H1 (cell line): ENCODE results near the gene CMTM2. TPM values are rescaled to one million over a fixed set of nuclear protein-coding genes. Genes with fewer than 3 reads are reported as not detected.

ENCODE experiments used
- CBX5 ChIP-seq: fragments of 300-800, 300-1000 bp; sonication (generic); IDR thresholded peaks from 2 replicates; pipeline ENCODE4 v1.7.1; 2016; ENCODE audit warnings: antibody characterized with exemption, low read length, low read depth
- CTCF ChIP-seq, 3 experiments: IDR thresholded peaks; 1 replicate in 2 of 3; 2 replicates in 1 of 3; pipeline versions ENCODE4 v1.5.1 to v1.6.1; 2011; ENCODE audit warnings: low read length in 3 of 3, mild to moderate bottlenecking in 3 of 3, inconsistent platforms in 2 of 3, low read depth in 1 of 3, moderate library complexity in 1 of 3; ENCODE audit not compliant: insufficient read depth in 1 of 3; ENCODE audit errors: control extremely low read depth in 1 of 3
- GABPA ChIP-seq: IDR thresholded peaks from 2 replicates; pipeline ENCODE4 v1.6.1; 2011; ENCODE audit warnings: mild to moderate bottlenecking, low read length, moderate library complexity, borderline replicate concordance; ENCODE audit not compliant: insufficient read depth
- POLR2A ChIP-seq, 2 experiments: IDR thresholded peaks; 1 replicate in 1 of 2; 2 replicates in 1 of 2; pipeline ENCODE4 v1.6.1; 2011; ENCODE audit warnings: low read depth in 2 of 2, low read length in 2 of 2, mild to moderate bottlenecking in 2 of 2; ENCODE audit errors: control extremely low read depth in 1 of 2
- POU5F1 ChIP-seq: IDR thresholded peaks from 2 replicates; pipeline ENCODE4 v1.6.1; 2011; ENCODE audit warnings: low read depth, mild to moderate bottlenecking, low read length, moderate library complexity
- SIRT6 ChIP-seq: IDR thresholded peaks from one replicate; pipeline ENCODE4 v1.7.1; 2012; ENCODE audit warnings: low read length, inconsistent platforms
- SP1 ChIP-seq: IDR thresholded peaks from 2 replicates; pipeline ENCODE4 v1.6.1; 2011; ENCODE audit warnings: low read depth, low read length
- TAF7 ChIP-seq: optimal IDR thresholded peaks from 2 replicates; pipeline ENCODE3; 2011; ENCODE audit warnings: low read depth, mild to moderate bottlenecking, inconsistent platforms, low read length, moderate library complexity, borderline replicate concordance
- TEAD4 ChIP-seq: IDR thresholded peaks from 2 replicates; pipeline ENCODE4 v1.6.1; 2012; ENCODE audit warnings: low read depth, low read length, inconsistent platforms, mixed read lengths
- polyA plus RNA-seq, 7 experiments: library from polyadenylated mRNA; depleted of rRNA in 3 of 7; stranded (reverse) in 5 of 7; unstranded in 2 of 7; fragments of >200 nt in 5 of 7; fragments of 200-250 nt in 2 of 7; gene quantifications; 1 replicate in 5 of 7; 2 replicates in 1 of 7; 4 replicates in 1 of 7; pipeline versions ENCODE4 v1.2.1 to v1.2.3, GENCODE V29; 2011 to 2013; ENCODE audit warnings: missing spikeins in 2 of 7, mixed read lengths in 2 of 7
- total RNA-seq: library from RNA; stranded (reverse); fragmentation: NEBNext Ultra II Directional; extraction: Animal tissue kit (Norgen Biotek cat#: 25700); gene quantifications from 2 replicates; pipeline ENCODE4 v1.2.1, GENCODE V29; 2021
- TF ChIP-seq, protein P1 (sequence below): fragments of 300-600 bp; sonication (generic); IDR thresholded peaks from 2 replicates; pipeline ENCODE4 v1.7.1; 2012; ENCODE audit warnings: low read length, moderate library complexity, mild to moderate bottlenecking, inconsistent platforms; ENCODE audit not compliant: insufficient replicate concordance

The CMTM2 gene
- total and polyA plus RNA-seq, 2 of the 8 experiments (the other 6 are each of a cell fraction or from before 2014, with no cell fraction given) = not detected

GRCh38 chr16:66609139-66609510 is 29.9 kb downstream of the CMTM2 start (continued):
- TF ChIP-seq, protein P1, sequence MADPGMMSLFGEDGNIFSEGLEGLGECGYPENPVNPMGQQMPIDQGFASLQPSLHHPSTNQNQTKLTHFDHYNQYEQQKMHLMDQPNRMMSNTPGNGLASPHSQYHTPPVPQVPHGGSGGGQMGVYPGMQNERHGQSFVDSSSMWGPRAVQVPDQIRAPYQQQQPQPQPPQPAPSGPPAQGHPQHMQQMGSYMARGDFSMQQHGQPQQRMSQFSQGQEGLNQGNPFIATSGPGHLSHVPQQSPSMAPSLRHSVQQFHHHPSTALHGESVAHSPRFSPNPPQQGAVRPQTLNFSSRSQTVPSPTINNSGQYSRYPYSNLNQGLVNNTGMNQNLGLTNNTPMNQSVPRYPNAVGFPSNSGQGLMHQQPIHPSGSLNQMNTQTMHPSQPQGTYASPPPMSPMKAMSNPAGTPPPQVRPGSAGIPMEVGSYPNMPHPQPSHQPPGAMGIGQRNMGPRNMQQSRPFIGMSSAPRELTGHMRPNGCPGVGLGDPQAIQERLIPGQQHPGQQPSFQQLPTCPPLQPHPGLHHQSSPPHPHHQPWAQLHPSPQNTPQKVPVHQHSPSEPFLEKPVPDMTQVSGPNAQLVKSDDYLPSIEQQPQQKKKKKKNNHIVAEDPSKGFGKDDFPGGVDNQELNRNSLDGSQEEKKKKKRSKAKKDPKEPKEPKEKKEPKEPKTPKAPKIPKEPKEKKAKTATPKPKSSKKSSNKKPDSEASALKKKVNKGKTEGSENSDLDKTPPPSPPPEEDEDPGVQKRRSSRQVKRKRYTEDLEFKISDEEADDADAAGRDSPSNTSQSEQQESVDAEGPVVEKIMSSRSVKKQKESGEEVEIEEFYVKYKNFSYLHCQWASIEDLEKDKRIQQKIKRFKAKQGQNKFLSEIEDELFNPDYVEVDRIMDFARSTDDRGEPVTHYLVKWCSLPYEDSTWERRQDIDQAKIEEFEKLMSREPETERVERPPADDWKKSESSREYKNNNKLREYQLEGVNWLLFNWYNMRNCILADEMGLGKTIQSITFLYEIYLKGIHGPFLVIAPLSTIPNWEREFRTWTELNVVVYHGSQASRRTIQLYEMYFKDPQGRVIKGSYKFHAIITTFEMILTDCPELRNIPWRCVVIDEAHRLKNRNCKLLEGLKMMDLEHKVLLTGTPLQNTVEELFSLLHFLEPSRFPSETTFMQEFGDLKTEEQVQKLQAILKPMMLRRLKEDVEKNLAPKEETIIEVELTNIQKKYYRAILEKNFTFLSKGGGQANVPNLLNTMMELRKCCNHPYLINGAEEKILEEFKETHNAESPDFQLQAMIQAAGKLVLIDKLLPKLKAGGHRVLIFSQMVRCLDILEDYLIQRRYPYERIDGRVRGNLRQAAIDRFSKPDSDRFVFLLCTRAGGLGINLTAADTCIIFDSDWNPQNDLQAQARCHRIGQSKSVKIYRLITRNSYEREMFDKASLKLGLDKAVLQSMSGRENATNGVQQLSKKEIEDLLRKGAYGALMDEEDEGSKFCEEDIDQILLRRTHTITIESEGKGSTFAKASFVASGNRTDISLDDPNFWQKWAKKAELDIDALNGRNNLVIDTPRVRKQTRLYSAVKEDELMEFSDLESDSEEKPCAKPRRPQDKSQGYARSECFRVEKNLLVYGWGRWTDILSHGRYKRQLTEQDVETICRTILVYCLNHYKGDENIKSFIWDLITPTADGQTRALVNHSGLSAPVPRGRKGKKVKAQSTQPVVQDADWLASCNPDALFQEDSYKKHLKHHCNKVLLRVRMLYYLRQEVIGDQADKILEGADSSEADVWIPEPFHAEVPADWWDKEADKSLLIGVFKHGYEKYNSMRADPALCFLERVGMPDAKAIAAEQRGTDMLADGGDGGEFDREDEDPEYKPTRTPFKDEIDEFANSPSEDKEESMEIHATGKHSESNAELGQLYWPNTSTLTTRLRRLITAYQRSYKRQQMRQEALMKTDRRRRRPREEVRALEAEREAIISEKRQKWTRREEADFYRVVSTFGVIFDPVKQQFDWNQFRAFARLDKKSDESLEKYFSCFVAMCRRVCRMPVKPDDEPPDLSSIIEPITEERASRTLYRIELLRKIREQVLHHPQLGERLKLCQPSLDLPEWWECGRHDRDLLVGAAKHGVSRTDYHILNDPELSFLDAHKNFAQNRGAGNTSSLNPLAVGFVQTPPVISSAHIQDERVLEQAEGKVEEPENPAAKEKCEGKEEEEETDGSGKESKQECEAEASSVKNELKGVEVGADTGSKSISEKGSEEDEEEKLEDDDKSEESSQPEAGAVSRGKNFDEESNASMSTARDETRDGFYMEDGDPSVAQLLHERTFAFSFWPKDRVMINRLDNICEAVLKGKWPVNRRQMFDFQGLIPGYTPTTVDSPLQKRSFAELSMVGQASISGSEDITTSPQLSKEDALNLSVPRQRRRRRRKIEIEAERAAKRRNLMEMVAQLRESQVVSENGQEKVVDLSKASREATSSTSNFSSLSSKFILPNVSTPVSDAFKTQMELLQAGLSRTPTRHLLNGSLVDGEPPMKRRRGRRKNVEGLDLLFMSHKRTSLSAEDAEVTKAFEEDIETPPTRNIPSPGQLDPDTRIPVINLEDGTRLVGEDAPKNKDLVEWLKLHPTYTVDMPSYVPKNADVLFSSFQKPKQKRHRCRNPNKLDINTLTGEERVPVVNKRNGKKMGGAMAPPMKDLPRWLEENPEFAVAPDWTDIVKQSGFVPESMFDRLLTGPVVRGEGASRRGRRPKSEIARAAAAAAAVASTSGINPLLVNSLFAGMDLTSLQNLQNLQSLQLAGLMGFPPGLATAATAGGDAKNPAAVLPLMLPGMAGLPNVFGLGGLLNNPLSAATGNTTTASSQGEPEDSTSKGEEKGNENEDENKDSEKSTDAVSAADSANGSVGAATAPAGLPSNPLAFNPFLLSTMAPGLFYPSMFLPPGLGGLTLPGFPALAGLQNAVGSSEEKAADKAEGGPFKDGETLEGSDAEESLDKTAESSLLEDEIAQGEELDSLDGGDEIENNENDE = no peak
- no peak for TF ChIP-seq CBX5
- TF ChIP-seq POU5F1 = no peak
- TF ChIP-seq TAF7 = no peak
- no peak for TF ChIP-seq CTCF (IDR thresholded peaks at IDR 0.05; ENCODE audit: control extremely low read depth in 1 of 3, insufficient read depth in 1 of 3, low read depth in 1 of 3, low read length in 3 of 3)
- no peak for TF ChIP-seq POLR2A (IDR thresholded peaks at IDR 0.05; ENCODE audit: control extremely low read depth in 1 of 2, low read depth in 2 of 2, low read length in 2 of 2)
- no peak for TF ChIP-seq TEAD4
- TF ChIP-seq GABPA = no peak
- no peak for TF ChIP-seq SIRT6
- TF ChIP-seq SP1 = no peak
